Epithelial cell of proximal tubule (primary cell): Measurements from ENCODE around the gene HGS. TPM values are rescaled to one million over a fixed set of nuclear protein-coding genes. Genes with fewer than 3 reads are reported as not detected.

Experiments used
- DNase-seq: peaks from one replicate; pipeline ENCODE4 v3.0.0-alpha.2; 2011; ENCODE audit warnings: low read depth
- H3K4me3 ChIP-seq: 2 replicates; pipeline ENCODE4 v1.5.1; 2011; ENCODE audit warnings: low read depth, mild to moderate bottlenecking, low read length
- total RNA-seq: library from RNA; depleted of rRNA; stranded (reverse); fragments of >200 nt; gene quantifications from 2 replicates; pipeline ENCODE4 v1.2.3, GENCODE V29; 2015
- TF ChIP-seq, protein P1 (sequence below): conservative IDR thresholded peaks from 2 replicates; pipeline ENCODE4 v1.5.1; 2012; ENCODE audit warnings: low read depth, mild to moderate bottlenecking, low read length

HGS gene
- total RNA-seq, 1 donor from 2014 or later = 122 TPM

DNA sequence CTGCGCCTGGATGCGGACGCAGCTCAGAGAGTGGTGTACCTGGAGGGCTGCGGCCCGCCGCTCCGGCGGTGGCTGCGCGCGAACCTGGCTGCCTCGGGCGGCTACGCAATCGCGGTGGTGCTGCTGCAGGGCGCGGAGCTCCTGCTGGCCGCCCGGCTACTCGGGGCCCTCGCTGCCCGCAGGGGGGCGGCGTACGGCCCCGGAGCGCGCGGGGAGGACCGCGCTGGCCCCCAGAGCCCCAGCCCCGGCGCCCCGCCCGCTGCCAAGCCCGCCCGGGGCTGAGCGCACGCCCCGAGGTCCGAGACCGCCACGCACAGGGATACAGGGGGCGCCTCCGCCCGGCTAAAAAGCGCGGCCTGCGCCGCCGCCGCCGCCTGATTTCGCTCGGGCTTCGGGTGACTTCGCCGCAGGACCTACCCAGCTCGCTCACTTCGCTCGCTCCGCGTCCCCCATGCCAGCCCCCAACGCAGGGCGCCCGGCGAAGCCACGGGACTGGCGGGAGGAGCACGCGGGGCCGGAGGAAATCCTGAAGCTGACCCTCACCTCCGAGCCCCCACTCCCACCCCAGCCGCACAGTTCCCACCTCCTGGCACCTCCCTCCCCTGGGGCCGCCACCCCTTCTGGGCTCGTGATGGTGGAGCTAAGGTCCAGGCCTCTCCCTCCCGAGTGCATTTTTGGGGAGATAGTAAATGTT lies 35.7 kb upstream of the HGS start:
- H3K4me3 ChIP-seq = no peak overlapping the region
- DNase-seq = no peak
- TF ChIP-seq, protein P1, sequence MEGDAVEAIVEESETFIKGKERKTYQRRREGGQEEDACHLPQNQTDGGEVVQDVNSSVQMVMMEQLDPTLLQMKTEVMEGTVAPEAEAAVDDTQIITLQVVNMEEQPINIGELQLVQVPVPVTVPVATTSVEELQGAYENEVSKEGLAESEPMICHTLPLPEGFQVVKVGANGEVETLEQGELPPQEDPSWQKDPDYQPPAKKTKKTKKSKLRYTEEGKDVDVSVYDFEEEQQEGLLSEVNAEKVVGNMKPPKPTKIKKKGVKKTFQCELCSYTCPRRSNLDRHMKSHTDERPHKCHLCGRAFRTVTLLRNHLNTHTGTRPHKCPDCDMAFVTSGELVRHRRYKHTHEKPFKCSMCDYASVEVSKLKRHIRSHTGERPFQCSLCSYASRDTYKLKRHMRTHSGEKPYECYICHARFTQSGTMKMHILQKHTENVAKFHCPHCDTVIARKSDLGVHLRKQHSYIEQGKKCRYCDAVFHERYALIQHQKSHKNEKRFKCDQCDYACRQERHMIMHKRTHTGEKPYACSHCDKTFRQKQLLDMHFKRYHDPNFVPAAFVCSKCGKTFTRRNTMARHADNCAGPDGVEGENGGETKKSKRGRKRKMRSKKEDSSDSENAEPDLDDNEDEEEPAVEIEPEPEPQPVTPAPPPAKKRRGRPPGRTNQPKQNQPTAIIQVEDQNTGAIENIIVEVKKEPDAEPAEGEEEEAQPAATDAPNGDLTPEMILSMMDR = no peak

DNA sequence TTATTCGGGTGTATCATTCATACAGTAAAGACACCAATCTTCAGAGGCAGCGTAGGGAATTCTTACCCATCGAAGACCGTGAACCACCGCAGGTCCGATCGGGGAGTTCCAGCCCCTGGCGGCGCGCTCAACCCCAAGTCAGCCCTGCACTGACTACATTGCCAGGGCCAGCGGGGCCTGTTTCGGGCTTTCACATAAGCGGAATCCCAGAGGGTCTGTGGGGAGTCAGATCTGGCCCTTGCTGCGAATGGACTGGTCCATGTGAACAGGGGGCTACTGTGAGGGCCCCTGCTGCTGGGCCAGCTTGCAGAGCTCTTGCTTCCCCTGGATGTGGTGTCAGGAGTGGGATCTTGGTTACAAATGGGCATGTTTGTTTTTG lies 35.1 kb upstream of the HGS start:
- TF ChIP-seq, protein P1 = no peak
- no peak overlapping the region for H3K4me3 ChIP-seq
- no peak for DNase-seq

DNA sequence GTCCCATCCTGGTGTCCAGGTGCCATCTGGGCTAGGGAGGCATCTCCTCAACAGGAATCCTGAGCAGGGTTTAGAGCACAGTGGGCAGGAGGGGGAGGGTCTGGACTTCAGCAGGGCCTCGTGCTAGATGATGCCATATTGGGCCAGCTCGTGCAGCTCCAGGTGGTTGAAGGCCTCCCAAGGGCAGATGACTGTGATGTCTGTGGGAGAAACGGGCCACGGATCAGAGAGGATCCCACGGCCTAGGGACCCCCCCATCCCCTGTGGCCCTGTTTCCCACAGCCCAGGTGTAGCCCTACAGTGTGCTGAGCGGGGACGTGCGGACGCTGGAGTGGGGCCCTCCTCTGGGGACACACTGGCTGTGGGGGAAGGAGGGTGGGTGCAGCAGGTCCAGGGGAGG lies 32.9 kb upstream of the HGS start:
- DNase-seq = no peak
- TF ChIP-seq, protein P1 = no peak

DNA sequence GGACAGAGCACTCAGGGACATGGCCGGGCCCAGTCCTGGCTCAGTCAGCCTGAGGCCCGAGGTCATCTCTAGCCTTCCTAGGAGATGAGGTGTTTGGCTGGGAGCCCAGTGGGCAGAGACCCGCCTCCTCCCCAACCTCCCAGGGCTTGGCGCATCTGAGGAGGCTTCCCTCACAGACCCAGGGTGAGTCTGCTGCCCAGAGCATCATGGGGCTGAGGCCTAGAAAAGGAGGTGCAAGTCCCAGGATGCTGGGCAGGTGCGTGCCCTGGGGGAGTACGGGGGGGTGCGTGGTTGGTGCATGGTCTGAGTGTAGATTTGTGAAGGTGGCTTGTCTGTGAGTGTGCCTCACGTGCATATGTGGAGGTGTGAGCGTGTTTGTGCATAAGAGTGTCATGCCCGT lies 32.1 kb upstream of the HGS start:
- no peak overlapping the region for H3K4me3 ChIP-seq
- no peak for DNase-seq
- TF ChIP-seq, protein P1 = no peak

More for the DNA sequence above, 32.9 kb upstream of the HGS start:
- no peak overlapping the region for H3K4me3 ChIP-seq

DNA sequence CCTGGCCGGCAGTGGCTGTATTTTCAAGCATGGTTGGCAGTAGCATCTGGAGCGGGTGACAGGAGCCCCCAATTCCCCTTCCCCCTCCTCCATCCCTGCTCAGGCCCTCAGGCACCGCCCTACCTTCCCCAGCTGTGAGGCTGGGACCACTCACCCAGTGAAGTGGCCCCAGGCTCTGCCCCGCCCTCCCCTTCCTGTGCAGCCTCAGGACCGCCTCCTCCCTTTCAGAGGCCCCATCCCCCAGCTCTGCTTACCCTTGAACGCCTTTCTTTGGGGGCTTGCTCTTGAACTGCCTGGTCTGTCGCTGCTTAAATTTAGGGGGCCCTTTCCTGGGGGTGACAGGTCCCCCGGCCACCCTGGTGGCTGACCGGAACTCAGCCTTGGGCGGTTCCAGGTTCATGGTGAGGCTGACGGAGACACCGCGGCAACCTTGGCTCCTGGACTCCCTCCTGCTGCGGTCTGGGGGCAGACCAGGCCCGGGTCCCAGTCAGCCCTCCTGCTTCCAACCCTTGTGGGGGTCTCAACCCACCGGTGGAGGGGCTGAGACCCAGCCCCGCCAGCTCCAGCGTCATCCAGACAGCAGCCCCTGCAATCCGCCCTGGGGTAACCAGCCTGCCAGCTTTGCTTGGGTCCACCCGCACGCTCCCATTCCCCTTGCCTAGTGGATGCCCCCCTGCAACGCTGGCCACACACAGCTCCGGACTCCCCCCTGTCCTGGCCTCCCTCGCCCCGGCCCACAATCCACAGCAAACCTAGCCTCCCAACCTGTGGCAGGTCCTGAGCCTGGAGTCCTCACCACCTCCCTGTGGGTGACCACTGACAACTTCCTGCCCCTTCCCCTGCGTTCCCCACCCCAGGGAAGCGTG lies 30.7 kb upstream of the HGS start:
- DNase-seq = no peak
- TF ChIP-seq, protein P1 = no peak
- no peak overlapping the region for H3K4me3 ChIP-seq

DNA sequence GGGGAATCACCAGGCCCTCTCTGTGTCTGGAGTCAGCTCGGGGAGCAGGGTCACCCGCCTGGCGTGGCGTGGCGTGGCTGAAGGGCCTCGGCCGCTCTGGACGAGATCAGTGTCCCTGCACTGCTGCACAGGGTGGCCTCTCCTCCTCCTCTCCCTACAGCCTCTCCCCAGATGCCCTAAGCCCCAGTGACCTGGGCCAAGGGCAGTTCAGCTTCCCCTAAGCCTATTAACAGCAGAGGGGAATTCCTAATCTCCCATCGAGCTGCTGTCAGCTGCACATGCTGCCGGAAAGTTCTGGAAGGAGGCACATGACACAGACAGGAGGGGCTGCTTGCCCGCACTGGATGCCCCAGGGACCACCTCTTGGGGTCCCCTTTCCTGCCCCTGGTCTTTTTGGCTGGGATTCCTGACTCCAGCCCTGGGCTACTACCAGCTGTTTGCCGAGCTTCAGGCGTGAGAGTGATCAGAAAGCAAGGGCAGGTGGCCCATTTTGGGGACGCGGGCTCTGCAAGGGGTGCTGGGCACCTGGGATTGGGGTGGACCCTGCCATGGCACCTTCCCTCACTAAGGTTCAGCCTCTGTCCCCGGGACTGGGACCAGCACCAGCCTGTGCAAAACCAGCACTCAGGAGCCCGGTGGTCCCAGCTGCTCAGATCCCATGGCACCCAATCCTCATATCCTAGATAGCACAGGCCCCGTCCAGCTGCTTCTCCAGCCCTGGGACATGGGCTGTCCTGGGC lies 28.3 kb upstream of the HGS start:
- no peak overlapping the region for H3K4me3 ChIP-seq
- no peak for DNase-seq
- TF ChIP-seq, protein P1 = no peak
